ENCODE measurements around the gene SLC28A3. TPM values are rescaled to one million over a fixed set of nuclear protein-coding genes. Genes with fewer than 3 reads are reported as not detected.

Gene SLC28A3
- total RNA-seq, 1 experiment from 2014 or later, result not detected

GRCh38 chr9:84303061-84303460, 37.5 kb downstream of the SLC28A3 start:
- ChIA-PET CTCF (interaction anchor here (1.3 kb wide), 1 partner anchor 9 kb away, joined by 3 read pairs; no protein-coding TSS in a partner anchor), POLR2A (no interaction called here)
- DNase-seq (ENCODE audit: low spot score), result no peak
- no peak for TF ChIP-seq CREM (CRISPR knock-in tag; IDR thresholded peaks at IDR 0.05)
- Mint-ChIP-seq H3K4me1 (peaks cover 20% of the 10 kb centered on the region), H3K27ac (no peak overlapping the region), H3K27me3 (ENCODE audit: low read depth) (no peaks in the 10 kb centered on the region), H3K4me3 (no peak overlapping the region), H3K36me3 (no peaks in the 10 kb centered on the region), H3K9me3 (peaks cover 13% of the 10 kb centered on the region)
- no peak for ATAC-seq

- ChIA-PET POLR2A (no interaction called here), CTCF (no interaction called here)
- H3K27me3 Mint-ChIP-seq (ENCODE audit: low read depth), result no peaks in the 10 kb centered on the region
- peaks cover 20% of the 10 kb centered on the region for H3K4me1 Mint-ChIP-seq
- DNase-seq (ENCODE audit: low spot score) (no peak), ATAC-seq (no peak)
- TF ChIP-seq ZSCAN18 (CRISPR knock-in tag; IDR thresholded peaks at IDR 0.05) (no peak), HMGA2 (CRISPR knock-in tag; IDR thresholded peaks at IDR 0.05) (no peak), ZNF532 (CRISPR knock-in tag; IDR thresholded peaks at IDR 0.05; ENCODE audit: borderline replicate concordance) (no peak), CREB1 (CRISPR knock-in tag; IDR thresholded peaks at IDR 0.05) (no peak)
- H3K36me3 Mint-ChIP-seq, result no peaks in the 10 kb centered on the region
- no peak overlapping the region for H3K4me3 Mint-ChIP-seq
- peaks cover 13% of the 10 kb centered on the region for H3K9me3 Mint-ChIP-seq
- H3K27ac Mint-ChIP-seq, result no peak overlapping the region
Observed at GRCh38 chr9:84301851-84302250, 38.7 kb downstream of the SLC28A3 start.

- Mint-ChIP-seq H3K27ac (no peak overlapping the region; the same call in 1 of the 2 replicates), H3K4me3 (no peak overlapping the region), H3K36me3 (no peaks in the 10 kb centered on the region), H3K27me3 (ENCODE audit: low read depth) (no peaks in the 10 kb centered on the region), H3K4me1 (peaks cover 16% of the 10 kb centered on the region), H3K9me3 (peaks cover 4% of the 10 kb centered on the region)
- DNase-seq (ENCODE audit: low spot score), result no peak
- ATAC-seq, result peak; percentile 69
- no peak for TF ChIP-seq NFE2L1 (CRISPR knock-in tag; IDR thresholded peaks at IDR 0.05)
- ChIA-PET POLR2A (no interaction called here), CTCF (interaction anchor here (0.9 kb wide), 1 partner anchor 361 kb away, joined by 3 read pairs; no protein-coding TSS in a partner anchor)
Observed at GRCh38 chr9:84300271-84300670, 40.3 kb downstream of the SLC28A3 start.

- Mint-ChIP-seq H3K4me1 (peaks cover 16% of the 10 kb centered on the region), H3K27me3 (ENCODE audit: low read depth) (no peaks in the 10 kb centered on the region), H3K4me3 (no peak overlapping the region), H3K36me3 (no peaks in the 10 kb centered on the region), H3K9me3 (no peaks in the 10 kb centered on the region), H3K27ac (no peak overlapping the region)
- DNase-seq (ENCODE audit: low spot score), result no peak
- CTCF ChIA-PET, result interaction anchor here (0.5 kb wide), 1 partner anchor 18 kb away, joined by 3 read pairs; no protein-coding TSS in a partner anchor
- POLR2A ChIA-PET, result no interaction called here
- no peak for ATAC-seq
- TF ChIP-seq ZNF423 (CRISPR knock-in tag; IDR thresholded peaks at IDR 0.05), result no peak
- TF ChIP-seq GABPB1 (CRISPR knock-in tag; IDR thresholded peaks at IDR 0.05), result no peak
- no peak for TF ChIP-seq KAT7 (CRISPR knock-in tag; IDR thresholded peaks at IDR 0.05; ENCODE audit: borderline replicate concordance)
- no peak for TF ChIP-seq ESRRA (CRISPR knock-in tag; IDR thresholded peaks at IDR 0.05; ENCODE audit: borderline replicate concordance)
- no peak for TF ChIP-seq ZBTB21 (CRISPR knock-in tag; IDR thresholded peaks at IDR 0.05; ENCODE audit: borderline replicate concordance)
- TF ChIP-seq PRRX2 (CRISPR knock-in tag; IDR thresholded peaks at IDR 0.05), result no peak
- no peak for TF ChIP-seq ETV6 (CRISPR knock-in tag; IDR thresholded peaks at IDR 0.05)
- no peak for TF ChIP-seq GRHL2 (CRISPR knock-in tag; IDR thresholded peaks at IDR 0.05; ENCODE audit: insufficient replicate concordance, severe bottlenecking)
- TF ChIP-seq, protein P1, sequence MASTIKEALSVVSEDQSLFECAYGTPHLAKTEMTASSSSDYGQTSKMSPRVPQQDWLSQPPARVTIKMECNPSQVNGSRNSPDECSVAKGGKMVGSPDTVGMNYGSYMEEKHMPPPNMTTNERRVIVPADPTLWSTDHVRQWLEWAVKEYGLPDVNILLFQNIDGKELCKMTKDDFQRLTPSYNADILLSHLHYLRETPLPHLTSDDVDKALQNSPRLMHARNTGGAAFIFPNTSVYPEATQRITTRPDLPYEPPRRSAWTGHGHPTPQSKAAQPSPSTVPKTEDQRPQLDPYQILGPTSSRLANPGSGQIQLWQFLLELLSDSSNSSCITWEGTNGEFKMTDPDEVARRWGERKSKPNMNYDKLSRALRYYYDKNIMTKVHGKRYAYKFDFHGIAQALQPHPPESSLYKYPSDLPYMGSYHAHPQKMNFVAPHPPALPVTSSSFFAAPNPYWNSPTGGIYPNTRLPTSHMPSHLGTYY (CRISPR knock-in tag; IDR thresholded peaks at IDR 0.05), result no peak
- no peak for TF ChIP-seq CBFB (CRISPR knock-in tag; IDR thresholded peaks at IDR 0.05; ENCODE audit: low read depth)
- no peak for TF ChIP-seq SMAD4 (CRISPR knock-in tag; IDR thresholded peaks at IDR 0.05)
- no peak for TF ChIP-seq ZBTB43 (CRISPR knock-in tag; IDR thresholded peaks at IDR 0.05)
- TF ChIP-seq ZNF121 (CRISPR knock-in tag; IDR thresholded peaks at IDR 0.05), result no peak
- TF ChIP-seq FOXP4 (CRISPR knock-in tag; IDR thresholded peaks at IDR 0.05), result no peak
Observed at GRCh38 chr9:84297162-84297821, 43.3 kb downstream of the SLC28A3 start.

Measured in WTC11 (cell line).